PC-9 (cell line): ENCODE data around the gene ADAM23. TPM values are rescaled to one million over a fixed set of nuclear protein-coding genes. Genes with fewer than 3 reads are reported as not detected.

Experiments
- BruUV-seq: library from RNA; stranded (reverse); fragments of 400-500 nt; replicated peaks from 2 replicates; lab custom pipeline; 2021; lab: Mats Ljungman, UMichigan
- CTCF ChIA-PET: fragments of 300-600 bp; sonication (Branson Sonifier 250); formaldehyde crosslinking; loops from one replicate; lab custom pipeline; 2022; ENCODE audit warnings: antibody characterized with exemption; lab: Charles Lee
- POLR2A ChIA-PET: fragments of 300-600 bp; sonication (Branson Sonifier 250); formaldehyde crosslinking; loops from one replicate; lab custom pipeline; 2022; ENCODE audit warnings: antibody characterized with exemption; ENCODE audit not compliant: unreplicated experiment; lab: Charles Lee
- DNase-seq, 2 experiments: peaks; one replicate each; pipeline versions ENCODE4 v3.0.0 to v3.0.0-alpha.2; 2015 to 2022; ENCODE audit warnings: mixed read lengths in 1 of 2
- H2AFZ ChIP-seq: fragments of 200-600 bp; sonication (generic); 2 replicates; pipeline ENCODE4 v1.8.1; 2017; ENCODE audit warnings: antibody characterized with exemption
- H3F3A ChIP-seq: fragments of 200-600 bp; sonication (generic); 2 replicates; pipeline ENCODE4 v1.8.1; 2017; ENCODE audit warnings: antibody characterized with exemption, mild to moderate bottlenecking, low read depth; ENCODE audit not compliant: insufficient read depth
- H3K27ac ChIP-seq: fragments of 200-600 bp; sonication (generic); 2 replicates; pipeline ENCODE4 v1.6.1; 2016; ENCODE audit warnings: mixed run types
- H3K27me3 ChIP-seq: fragments of 200-600 bp; sonication (generic); 2 replicates; pipeline ENCODE4 v1.6.1; 2016; ENCODE audit warnings: low read depth, mixed run types; ENCODE audit not compliant: insufficient read depth
- H3K36me3 ChIP-seq: fragments of 200-600 bp; sonication (generic); 2 replicates; pipeline ENCODE4 v1.6.1; 2016; ENCODE audit warnings: low read depth, mixed run types
- H3K4me1 ChIP-seq: fragments of 200-600 bp; sonication (generic); replicated peaks from 2 replicates; pipeline ENCODE4 v1.6.1; 2016; ENCODE audit warnings: mixed run types; ENCODE audit not compliant: insufficient read depth
- H3K4me2 ChIP-seq: fragments of 200-600 bp; sonication (generic); 2 replicates; pipeline ENCODE4 v1.6.1; 2017; ENCODE audit warnings: mixed run types
- H3K4me3 ChIP-seq: fragments of 200-600 bp; sonication (generic); 2 replicates; pipeline ENCODE4 v1.6.1; 2016; ENCODE audit warnings: mixed run types
- H3K79me2 ChIP-seq: fragments of 200-600 bp; sonication (generic); 2 replicates; pipeline ENCODE4 v1.6.1; 2017; ENCODE audit warnings: low read depth, mixed run types
- H3K9me2 ChIP-seq: fragments of 200-600 bp; sonication (generic); 2 replicates; pipeline ENCODE4 v1.8.1; 2017; ENCODE audit warnings: mild to moderate bottlenecking; ENCODE audit not compliant: insufficient read depth
- H3K9me3 ChIP-seq: fragments of 200-600 bp; sonication (generic); 2 replicates; pipeline ENCODE4 v1.8.1; 2016; ENCODE audit warnings: low read depth; ENCODE audit not compliant: insufficient read depth
- H4K20me1 ChIP-seq: fragments of 200-600 bp; sonication (generic); 2 replicates; pipeline ENCODE4 v1.8.1; 2017; ENCODE audit not compliant: insufficient read depth
- EZH2 ChIP-seq: fragments of 200-600 bp; sonication (generic); IDR thresholded peaks from 2 replicates; pipeline ENCODE4 v1.8.0; 2017; ENCODE audit warnings: antibody characterized with exemption, low read depth
- intact Hi-C: fragments of 100-400 bp; cut with micrococcal nuclease; formaldehyde crosslinking; loops from one replicate; pipeline ENCODE4 v1.10.0; 2022; ENCODE audit not compliant: unreplicated experiment
- total RNA-seq: library from RNA; stranded (reverse); gene quantifications from 2 replicates; pipeline ENCODE4 v1.2.3, GENCODE V29; 2021
- TF ChIP-seq, protein P1 (sequence below): fragments of 200-600 bp; sonication (generic); conservative IDR thresholded peaks from 2 replicates; pipeline ENCODE4 v1.6.1; 2017; ENCODE audit warnings: mixed run types, antibody characterized with exemption, mild to moderate bottlenecking, moderate library complexity

ADAM23 gene
- total RNA-seq, 1 experiment from 2014 or later = 12.0 TPM

- no peaks in the 10 kb centered on the region for H3F3A ChIP-seq
- H3K9me2 ChIP-seq = no peaks in the 10 kb centered on the region
- H3K4me2 ChIP-seq = no peak overlapping the region
- TF ChIP-seq EZH2 = no peak
- TF ChIP-seq, protein P1, sequence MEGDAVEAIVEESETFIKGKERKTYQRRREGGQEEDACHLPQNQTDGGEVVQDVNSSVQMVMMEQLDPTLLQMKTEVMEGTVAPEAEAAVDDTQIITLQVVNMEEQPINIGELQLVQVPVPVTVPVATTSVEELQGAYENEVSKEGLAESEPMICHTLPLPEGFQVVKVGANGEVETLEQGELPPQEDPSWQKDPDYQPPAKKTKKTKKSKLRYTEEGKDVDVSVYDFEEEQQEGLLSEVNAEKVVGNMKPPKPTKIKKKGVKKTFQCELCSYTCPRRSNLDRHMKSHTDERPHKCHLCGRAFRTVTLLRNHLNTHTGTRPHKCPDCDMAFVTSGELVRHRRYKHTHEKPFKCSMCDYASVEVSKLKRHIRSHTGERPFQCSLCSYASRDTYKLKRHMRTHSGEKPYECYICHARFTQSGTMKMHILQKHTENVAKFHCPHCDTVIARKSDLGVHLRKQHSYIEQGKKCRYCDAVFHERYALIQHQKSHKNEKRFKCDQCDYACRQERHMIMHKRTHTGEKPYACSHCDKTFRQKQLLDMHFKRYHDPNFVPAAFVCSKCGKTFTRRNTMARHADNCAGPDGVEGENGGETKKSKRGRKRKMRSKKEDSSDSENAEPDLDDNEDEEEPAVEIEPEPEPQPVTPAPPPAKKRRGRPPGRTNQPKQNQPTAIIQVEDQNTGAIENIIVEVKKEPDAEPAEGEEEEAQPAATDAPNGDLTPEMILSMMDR = no peak
- DNase-seq = no peak
- H3K79me2 ChIP-seq = no peaks in the 10 kb centered on the region
- H3K4me1 ChIP-seq = no peaks in the 10 kb centered on the region
- no peaks in the 10 kb centered on the region for H3K36me3 ChIP-seq
- no peaks in the 10 kb centered on the region for H4K20me1 ChIP-seq
- BruUV-seq = no TSS peak
- H3K27me3 ChIP-seq = no peaks in the 10 kb centered on the region
- CTCF ChIA-PET = no interaction called here
- no peak overlapping the region for H3K27ac ChIP-seq
- H3K4me3 ChIP-seq = no peak overlapping the region
- H3K9me3 ChIP-seq = no peaks in the 10 kb centered on the region
- H2AFZ ChIP-seq = no peak overlapping the region
- intact Hi-C loops = no loop called here
- POLR2A ChIA-PET = interaction anchor here (0.6 kb wide), 1 partner anchor 643 kb away, joined by 3 read pairs; no protein-coding TSS in a partner anchor
Observed at GRCh38 chr2:206423147-206423546, 20.2 kb upstream of the ADAM23 start.

DNA sequence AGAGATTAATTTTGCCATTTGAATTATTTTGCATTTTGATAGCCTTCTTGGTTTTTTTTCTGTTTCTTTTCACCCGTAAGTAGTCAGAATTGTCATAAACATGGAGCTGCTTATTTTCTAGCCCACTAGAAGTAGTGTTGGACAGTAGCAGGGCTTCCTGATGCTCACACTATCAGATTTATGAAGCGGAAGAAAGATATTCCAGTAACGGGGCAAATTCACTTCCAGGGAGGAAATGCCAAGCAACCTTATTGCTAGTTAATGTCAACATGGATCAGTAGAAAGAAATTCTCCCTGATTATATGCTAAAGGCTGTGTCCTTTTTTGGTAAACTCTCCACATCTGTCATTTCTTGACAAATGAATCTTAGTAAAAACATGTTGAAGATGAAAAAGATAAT is 19.2 kb upstream of the ADAM23 start:
- intact Hi-C loops = no loop called here
- ChIA-PET POLR2A (no interaction called here), CTCF (no interaction called here)
- Histone ChIP-seq H3K36me3 (no peaks in the 10 kb centered on the region), H4K20me1 (no peaks in the 10 kb centered on the region), H3K4me3 (no peak overlapping the region), H3K9me2 (no peaks in the 10 kb centered on the region), H3K27ac (no peak overlapping the region), H3K27me3 (no peaks in the 10 kb centered on the region), H3K4me2 (no peak overlapping the region), H3K79me2 (no peaks in the 10 kb centered on the region), H3K9me3 (no peaks in the 10 kb centered on the region), H3K4me1 (no peaks in the 10 kb centered on the region), H2AFZ (no peak overlapping the region), H3F3A (no peaks in the 10 kb centered on the region)
- no TSS peak for BruUV-seq
- DNase-seq = no peak
- no peak for TF ChIP-seq EZH2
- TF ChIP-seq, protein P1 = no peak

- Histone ChIP-seq H3K27me3 (no peaks in the 10 kb centered on the region), H3K9me3 (no peaks in the 10 kb centered on the region), H3K9me2 (no peaks in the 10 kb centered on the region), H4K20me1 (no peaks in the 10 kb centered on the region), H3F3A (no peaks in the 10 kb centered on the region), H3K4me3 (no peak overlapping the region), H3K36me3 (no peaks in the 10 kb centered on the region), H3K27ac (no peak overlapping the region), H3K79me2 (no peaks in the 10 kb centered on the region), H2AFZ (no peak overlapping the region), H3K4me2 (no peak overlapping the region), H3K4me1 (no peaks in the 10 kb centered on the region)
- no peak for DNase-seq
- no TSS peak for BruUV-seq
- POLR2A ChIA-PET = no interaction called here
- intact Hi-C loops = no loop called here
- no peak for TF ChIP-seq EZH2
- TF ChIP-seq, protein P1 = no peak
- CTCF ChIA-PET = no interaction called here
Observed at GRCh38 chr2:206428783-206429182, 14.5 kb upstream of the ADAM23 start.
